GM12878 (cell line): ENCODE measurements around the gene AIF1. TPM values are rescaled to one million over a fixed set of nuclear protein-coding genes. Genes with fewer than 3 reads are reported as not detected.

Experiments
- ATF7 ChIP-seq: fragments of 450-650 bp; IDR thresholded peaks from 2 replicates; pipeline ENCODE4 v1.6.1; 2016; ENCODE audit warnings: low read depth, mild to moderate bottlenecking
- BCL11A ChIP-seq: IDR thresholded peaks from 2 replicates; pipeline ENCODE4 v1.6.1; 2011; ENCODE audit warnings: low read depth, low read length
- POU2F2 ChIP-seq: IDR thresholded peaks from 3 replicates; pipeline ENCODE4 v1.6.1; 2011; ENCODE audit warnings: low read depth, mild to moderate bottlenecking, low read length, borderline replicate concordance
- RBBP5 ChIP-seq: fragments of 200-600 bp; sonication (generic); conservative IDR thresholded peaks from 2 replicates; pipeline ENCODE4 v1.6.1; 2016
- RCOR1 ChIP-seq: conservative IDR thresholded peaks from 2 replicates; pipeline ENCODE4 v1.6.1; 2012; ENCODE audit warnings: low read depth, low read length, improper control_type of control experiment
- SMAD1 ChIP-seq: fragments of 450-650 bp; IDR thresholded peaks from 2 replicates; pipeline ENCODE4 v1.6.1; 2018; ENCODE audit warnings: mild to moderate bottlenecking, low read depth; ENCODE audit not compliant: partially characterized antibody
- SMAD5 ChIP-seq: IDR thresholded peaks from 2 replicates; pipeline ENCODE4 v1.6.1; 2016; ENCODE audit warnings: antibody characterized with exemption, low read depth
- SMARCA5 ChIP-seq: fragments of 450-650 bp; IDR thresholded peaks from 2 replicates; pipeline ENCODE4 v1.6.1; 2017; ENCODE audit warnings: mild to moderate bottlenecking
- STAT1 ChIP-seq: fragments of 450-650 bp; conservative IDR thresholded peaks from 2 replicates; pipeline ENCODE4 v1.6.1; 2014; ENCODE audit warnings: antibody characterized with exemption, mild to moderate bottlenecking
- TAF1 ChIP-seq: IDR thresholded peaks from 2 replicates; pipeline ENCODE4 v1.6.1; 2011; ENCODE audit warnings: mild to moderate bottlenecking, low read depth, low read length, borderline replicate concordance
- TCF7 ChIP-seq: IDR thresholded peaks from 2 replicates; pipeline ENCODE4 v1.6.1; 2014; ENCODE audit warnings: antibody characterized with exemption, borderline replicate concordance
- YY1 ChIP-seq: IDR thresholded peaks from 2 replicates; pipeline ENCODE4 v1.6.1; 2011; ENCODE audit warnings: low read depth, mild to moderate bottlenecking, low read length
- polyA plus RNA-seq, 11 experiments: library from polyadenylated mRNA; depleted of rRNA in 4 of 11; unstranded in 6 of 11; stranded (reverse) in 5 of 11; fragments of >200 nt; fragmentation: Nextera tagmentation in 4 of 11; fragmentation: Illumina TruSeq in 1 of 11; extraction: Ambion mirVana in 4 of 11; extraction: Trizol in 1 of 11; gene quantifications; 1 replicate in 1 of 11; 2 replicates in 10 of 11; pipeline versions ENCODE4 v1.2.1 to v1.2.3, GENCODE V29; 2011 to 2016; ENCODE audit warnings: inconsistent platforms in 2 of 11, missing spikeins in 2 of 11, low read depth in 1 of 11
- total RNA-seq, 4 experiments: library from RNA; depleted of rRNA in 3 of 4; stranded (reverse); fragments of >200 nt in 3 of 4; fragmentation: Illumina TruSeq in 1 of 4; extraction: Trizol in 1 of 4; gene quantifications; 2 replicates each; pipeline versions ENCODE4 v1.2.1 to v1.2.3, GENCODE V29; 2013 to 2021
- TF ChIP-seq, protein P1 (sequence below): IDR thresholded peaks from 2 replicates; pipeline ENCODE4 v1.6.1; 2012; ENCODE audit warnings: improper control_type of control experiment, low read depth, low read length; ENCODE audit not compliant: insufficient replicate concordance
- TF ChIP-seq, protein P2 (sequence below): fragments of 450-650 bp; formaldehyde crosslinking; IDR thresholded peaks from 2 replicates; pipeline ENCODE4 v1.5.0; 2022; ENCODE audit warnings: mild to moderate bottlenecking, missing genetic modification characterization
- TF ChIP-seq, protein P3 (sequence below): IDR thresholded peaks from 2 replicates; pipeline ENCODE4 v1.6.1; 2012; ENCODE audit warnings: low read depth, low read length, improper control_type of control experiment
- TF ChIP-seq, protein P4 (sequence below): fragments of 450-650 bp; formaldehyde crosslinking; IDR thresholded peaks from 2 replicates; pipeline ENCODE4 v1.4.0; 2022; ENCODE audit warnings: mild to moderate bottlenecking, moderate library complexity

AIF1 gene
- total and polyA plus RNA-seq, 10 of the 15 experiments (the other 5 are each of a cell fraction or from before 2014, with no cell fraction given), result 1.9 to 256 (median 134) TPM

DNA sequence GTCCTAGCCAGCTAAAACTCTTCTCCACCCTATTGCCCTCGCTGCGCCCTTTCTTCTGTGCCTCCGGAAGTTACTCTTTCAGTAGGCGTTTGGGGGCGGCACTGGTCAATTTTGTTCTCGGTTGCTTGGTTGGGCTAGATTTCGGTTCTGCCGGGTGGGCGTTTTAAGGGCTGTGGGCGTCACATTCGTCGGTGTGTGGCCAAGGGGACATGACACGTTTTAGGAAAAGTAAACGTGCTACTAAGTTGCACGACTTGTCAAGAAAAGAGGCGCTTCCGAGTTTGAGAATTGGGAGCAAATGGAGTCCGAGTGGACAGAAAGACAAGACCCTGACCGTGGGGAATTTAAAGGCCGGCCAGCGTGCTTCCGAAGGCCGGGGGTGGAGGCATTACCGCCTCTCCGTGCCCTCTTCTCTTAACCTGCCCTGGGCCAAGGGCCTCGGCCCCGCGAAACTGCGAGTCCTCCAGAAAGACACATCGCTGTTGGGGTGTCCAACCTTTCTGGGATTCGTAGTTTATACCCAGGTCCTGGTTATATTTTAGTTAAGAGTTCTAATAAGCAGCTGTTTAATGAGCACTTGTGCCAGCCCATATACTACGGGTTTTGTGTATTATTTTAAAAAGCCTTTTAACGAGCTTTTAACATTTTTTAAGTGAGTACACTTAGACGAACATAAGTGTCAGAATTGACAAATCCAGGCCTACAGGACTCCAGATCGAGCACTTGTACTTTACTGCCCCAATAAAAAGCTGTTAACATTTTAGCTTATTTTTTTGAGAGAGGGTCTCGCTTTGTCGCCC lies 38.1 kb downstream of the AIF1 start (continued):
- TF ChIP-seq, protein P1, sequence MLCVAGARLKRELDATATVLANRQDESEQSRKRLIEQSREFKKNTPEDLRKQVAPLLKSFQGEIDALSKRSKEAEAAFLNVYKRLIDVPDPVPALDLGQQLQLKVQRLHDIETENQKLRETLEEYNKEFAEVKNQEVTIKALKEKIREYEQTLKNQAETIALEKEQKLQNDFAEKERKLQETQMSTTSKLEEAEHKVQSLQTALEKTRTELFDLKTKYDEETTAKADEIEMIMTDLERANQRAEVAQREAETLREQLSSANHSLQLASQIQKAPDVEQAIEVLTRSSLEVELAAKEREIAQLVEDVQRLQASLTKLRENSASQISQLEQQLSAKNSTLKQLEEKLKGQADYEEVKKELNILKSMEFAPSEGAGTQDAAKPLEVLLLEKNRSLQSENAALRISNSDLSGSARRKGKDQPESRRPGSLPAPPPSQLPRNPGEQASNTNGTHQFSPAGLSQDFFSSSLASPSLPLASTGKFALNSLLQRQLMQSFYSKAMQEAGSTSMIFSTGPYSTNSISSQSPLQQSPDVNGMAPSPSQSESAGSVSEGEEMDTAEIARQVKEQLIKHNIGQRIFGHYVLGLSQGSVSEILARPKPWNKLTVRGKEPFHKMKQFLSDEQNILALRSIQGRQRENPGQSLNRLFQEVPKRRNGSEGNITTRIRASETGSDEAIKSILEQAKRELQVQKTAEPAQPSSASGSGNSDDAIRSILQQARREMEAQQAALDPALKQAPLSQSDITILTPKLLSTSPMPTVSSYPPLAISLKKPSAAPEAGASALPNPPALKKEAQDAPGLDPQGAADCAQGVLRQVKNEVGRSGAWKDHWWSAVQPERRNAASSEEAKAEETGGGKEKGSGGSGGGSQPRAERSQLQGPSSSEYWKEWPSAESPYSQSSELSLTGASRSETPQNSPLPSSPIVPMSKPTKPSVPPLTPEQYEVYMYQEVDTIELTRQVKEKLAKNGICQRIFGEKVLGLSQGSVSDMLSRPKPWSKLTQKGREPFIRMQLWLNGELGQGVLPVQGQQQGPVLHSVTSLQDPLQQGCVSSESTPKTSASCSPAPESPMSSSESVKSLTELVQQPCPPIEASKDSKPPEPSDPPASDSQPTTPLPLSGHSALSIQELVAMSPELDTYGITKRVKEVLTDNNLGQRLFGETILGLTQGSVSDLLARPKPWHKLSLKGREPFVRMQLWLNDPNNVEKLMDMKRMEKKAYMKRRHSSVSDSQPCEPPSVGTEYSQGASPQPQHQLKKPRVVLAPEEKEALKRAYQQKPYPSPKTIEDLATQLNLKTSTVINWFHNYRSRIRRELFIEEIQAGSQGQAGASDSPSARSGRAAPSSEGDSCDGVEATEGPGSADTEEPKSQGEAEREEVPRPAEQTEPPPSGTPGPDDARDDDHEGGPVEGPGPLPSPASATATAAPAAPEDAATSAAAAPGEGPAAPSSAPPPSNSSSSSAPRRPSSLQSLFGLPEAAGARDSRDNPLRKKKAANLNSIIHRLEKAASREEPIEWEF, result no peak
- TF ChIP-seq BCL11A (peak; percentile 68; the same call in 1 of the 2 replicates), SMAD1 (no peak), STAT1 (no peak; the same call in 1 of the 2 replicates), YY1 (peak; percentile 7; the same call in 1 of the 2 replicates), RCOR1 (0 out of 2 replicates have a peak, but pooled peaks have one; percentile 30), TCF7 (peak; percentile 39; the same call in 1 of the 2 replicates), RBBP5 (no peak), POU2F2 (no peak), ATF7 (peak; percentile 95), TAF1 (peak; percentile 68; the same call in 1 of the 2 replicates), SMAD5 (no peak), SMARCA5 (no peak)
- TF ChIP-seq, protein P2, sequence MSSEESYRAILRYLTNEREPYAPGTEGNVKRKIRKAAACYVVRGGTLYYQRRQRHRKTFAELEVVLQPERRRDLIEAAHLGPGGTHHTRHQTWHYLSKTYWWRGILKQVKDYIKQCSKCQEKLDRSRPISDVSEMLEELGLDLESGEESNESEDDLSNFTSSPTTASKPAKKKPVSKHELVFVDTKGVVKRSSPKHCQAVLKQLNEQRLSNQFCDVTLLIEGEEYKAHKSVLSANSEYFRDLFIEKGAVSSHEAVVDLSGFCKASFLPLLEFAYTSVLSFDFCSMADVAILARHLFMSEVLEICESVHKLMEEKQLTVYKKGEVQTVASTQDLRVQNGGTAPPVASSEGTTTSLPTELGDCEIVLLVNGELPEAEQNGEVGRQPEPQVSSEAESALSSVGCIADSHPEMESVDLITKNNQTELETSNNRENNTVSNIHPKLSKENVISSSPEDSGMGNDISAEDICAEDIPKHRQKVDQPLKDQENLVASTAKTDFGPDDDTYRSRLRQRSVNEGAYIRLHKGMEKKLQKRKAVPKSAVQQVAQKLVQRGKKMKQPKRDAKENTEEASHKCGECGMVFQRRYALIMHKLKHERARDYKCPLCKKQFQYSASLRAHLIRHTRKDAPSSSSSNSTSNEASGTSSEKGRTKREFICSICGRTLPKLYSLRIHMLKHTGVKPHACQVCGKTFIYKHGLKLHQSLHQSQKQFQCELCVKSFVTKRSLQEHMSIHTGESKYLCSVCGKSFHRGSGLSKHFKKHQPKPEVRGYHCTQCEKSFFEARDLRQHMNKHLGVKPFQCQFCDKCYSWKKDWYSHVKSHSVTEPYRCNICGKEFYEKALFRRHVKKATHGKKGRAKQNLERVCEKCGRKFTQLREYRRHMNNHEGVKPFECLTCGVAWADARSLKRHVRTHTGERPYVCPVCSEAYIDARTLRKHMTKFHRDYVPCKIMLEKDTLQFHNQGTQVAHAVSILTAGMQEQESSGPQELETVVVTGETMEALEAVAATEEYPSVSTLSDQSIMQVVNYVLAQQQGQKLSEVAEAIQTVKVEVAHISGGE, result no peak
- TF ChIP-seq, protein P3, sequence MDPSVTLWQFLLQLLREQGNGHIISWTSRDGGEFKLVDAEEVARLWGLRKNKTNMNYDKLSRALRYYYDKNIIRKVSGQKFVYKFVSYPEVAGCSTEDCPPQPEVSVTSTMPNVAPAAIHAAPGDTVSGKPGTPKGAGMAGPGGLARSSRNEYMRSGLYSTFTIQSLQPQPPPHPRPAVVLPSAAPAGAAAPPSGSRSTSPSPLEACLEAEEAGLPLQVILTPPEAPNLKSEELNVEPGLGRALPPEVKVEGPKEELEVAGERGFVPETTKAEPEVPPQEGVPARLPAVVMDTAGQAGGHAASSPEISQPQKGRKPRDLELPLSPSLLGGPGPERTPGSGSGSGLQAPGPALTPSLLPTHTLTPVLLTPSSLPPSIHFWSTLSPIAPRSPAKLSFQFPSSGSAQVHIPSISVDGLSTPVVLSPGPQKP, result peak; percentile 89
- TF ChIP-seq, protein P4, sequence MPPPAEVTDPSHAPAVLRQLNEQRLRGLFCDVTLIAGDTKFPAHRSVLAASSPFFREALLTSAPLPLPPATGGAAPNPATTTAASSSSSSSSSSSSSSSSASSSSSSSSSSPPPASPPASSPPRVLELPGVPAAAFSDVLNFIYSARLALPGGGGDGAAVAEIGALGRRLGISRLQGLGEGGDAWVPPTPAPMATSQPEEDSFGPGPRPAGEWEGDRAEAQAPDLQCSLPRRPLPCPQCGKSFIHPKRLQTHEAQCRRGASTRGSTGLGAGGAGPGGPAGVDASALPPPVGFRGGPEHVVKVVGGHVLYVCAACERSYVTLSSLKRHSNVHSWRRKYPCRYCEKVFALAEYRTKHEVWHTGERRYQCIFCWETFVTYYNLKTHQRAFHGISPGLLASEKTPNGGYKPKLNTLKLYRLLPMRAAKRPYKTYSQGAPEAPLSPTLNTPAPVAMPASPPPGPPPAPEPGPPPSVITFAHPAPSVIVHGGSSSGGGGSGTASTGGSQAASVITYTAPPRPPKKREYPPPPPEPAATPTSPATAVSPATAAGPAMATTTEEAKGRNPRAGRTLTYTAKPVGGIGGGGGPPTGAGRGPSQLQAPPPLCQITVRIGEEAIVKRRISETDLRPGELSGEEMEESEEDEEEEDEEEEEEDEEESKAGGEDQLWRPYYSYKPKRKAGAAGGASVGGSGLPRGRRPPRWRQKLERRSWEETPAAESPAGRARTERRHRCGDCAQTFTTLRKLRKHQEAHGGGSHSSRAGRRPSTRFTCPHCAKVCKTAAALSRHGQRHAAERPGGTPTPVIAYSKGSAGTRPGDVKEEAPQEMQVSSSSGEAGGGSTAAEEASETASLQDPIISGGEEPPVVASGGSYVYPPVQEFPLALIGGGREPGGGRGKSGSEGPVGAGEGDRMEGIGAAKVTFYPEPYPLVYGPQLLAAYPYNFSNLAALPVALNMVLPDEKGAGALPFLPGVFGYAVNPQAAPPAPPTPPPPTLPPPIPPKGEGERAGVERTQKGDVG, result no peak
